GM21786 (cell line): Measurements from ENCODE around the gene KLHL6.
A peak's percentile ranks its signal among the peaks of the same experiment; 100 is the strongest.

Experiments
- ATAC-seq: cut with Tn5 transposase; IDR thresholded peaks from one replicate; pipeline ENCODE4 v1.9.1; 2021; ENCODE audit not compliant: unreplicated experiment

KLHL6 gene

DNA sequence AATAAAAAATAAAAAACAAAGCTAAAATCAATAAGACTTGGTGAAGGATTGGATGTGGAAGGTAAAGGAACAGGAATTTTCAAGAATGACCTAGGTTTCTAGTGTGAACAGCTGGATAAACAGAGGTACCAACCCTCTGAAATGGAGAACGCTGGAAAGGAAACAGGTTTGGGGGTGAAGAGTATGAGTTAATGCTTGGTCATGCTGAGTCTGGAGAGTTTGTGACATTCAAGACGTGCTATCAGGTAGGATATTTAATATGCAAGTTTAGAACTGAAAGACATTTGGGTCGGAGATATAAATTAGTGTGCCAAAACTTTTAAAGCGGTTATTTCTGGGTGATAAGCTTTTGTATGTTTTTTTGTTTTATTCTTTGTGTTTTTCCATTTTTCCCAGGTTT, 11.4 kb upstream of the KLHL6 start:
- ATAC-seq: no peak

GRCh38 chr3:183564046-183564445, 8.5 kb upstream of the KLHL6 start:
- ATAC-seq: no peak

DNA sequence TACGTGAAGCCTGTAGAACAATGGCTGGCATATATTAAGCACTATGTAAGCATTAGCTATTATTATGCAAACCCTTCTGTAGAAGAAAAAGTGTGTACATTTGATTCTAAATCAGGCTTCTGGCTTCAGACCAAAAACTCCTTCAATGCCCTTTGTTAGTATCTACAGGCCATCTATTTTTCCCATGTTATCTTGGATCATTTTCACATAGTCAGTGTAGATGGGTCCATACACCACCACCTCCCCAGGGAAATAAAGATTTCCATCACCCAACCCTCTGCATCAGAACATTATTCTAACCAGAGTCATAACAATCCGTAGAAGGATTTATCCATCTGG, 8.0 kb upstream of the KLHL6 start:
- ATAC-seq: no peak

DNA sequence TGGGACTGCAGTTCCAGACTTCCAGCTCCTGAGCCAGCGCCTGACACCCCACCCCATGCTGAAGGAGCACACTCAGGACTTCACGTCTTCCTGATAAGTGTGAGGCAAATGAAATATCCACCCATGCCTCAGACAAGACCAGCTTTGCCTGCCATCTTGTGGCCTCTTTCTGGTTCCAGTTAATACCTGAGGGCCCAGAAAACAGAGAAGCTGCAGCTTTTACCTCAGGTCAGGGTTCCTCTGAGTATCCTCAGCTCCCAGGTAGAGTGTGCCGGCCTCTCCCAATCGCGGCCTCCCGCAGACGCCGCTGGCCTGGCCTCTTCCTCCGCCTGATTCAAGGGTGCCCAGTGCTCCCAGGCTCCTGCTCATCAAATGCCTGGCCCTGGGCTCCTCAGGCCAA, 5.1 kb upstream of the KLHL6 start:
- no peak for ATAC-seq

GRCh38 chr3:183558495-183558894, 3.0 kb upstream of the KLHL6 start:
- ATAC-seq: no peak

GRCh38 chr3:183556722-183557121, 1.2 kb upstream of the KLHL6 start:
- no peak for ATAC-seq

DNA sequence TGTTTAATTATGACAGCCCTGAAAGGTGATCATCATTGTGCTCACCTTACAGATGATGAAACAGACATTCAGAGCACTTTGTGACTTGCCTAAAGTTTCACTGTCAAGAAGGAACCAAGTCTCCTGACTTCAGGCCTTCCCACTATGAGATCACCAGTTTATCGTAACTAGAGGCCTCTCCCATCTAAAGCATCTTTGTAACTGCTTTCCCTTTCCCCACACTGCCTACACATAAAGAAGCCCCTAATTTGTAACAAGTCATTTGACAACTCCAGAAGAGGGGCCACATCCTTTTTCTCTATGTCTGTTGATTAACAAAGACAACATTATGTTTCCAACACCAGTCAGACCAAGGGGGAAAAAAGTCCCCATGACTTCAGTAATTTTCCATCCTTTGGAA, 1.1 kb downstream of the KLHL6 start:
- ATAC-seq: peak; percentile 36

DNA sequence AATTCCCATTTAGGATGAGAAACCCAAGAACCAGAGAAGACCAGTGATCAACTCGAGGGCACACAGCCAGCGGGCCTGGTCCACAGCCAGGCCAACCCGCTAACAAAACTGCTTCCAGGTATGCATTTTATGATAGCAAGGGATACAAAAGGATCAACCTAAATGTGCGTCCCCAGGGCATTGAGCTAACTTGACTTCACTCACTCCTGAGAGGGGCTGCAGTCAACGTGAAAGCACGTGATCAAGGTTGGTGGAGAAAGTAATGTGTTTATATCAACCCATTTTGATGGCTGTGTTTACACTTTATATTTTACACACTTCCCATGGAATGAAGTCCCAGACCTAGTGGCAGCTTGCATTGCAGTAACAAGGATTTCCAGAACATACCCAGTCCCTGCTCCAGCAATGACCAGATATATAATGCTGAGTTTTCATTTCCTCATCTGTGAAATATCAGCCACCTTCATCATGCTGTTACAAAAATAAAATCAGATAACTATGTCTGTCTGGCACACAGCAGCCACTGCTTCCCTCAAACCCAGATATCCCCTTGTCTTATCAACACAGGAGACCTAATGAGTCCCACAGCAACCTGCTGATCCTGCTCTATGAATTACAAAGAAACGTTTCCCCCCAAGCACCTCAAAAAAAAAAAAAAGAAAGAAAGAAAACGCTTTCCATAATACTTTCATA, 2.0 kb downstream of the KLHL6 start:
- ATAC-seq: no peak

DNA sequence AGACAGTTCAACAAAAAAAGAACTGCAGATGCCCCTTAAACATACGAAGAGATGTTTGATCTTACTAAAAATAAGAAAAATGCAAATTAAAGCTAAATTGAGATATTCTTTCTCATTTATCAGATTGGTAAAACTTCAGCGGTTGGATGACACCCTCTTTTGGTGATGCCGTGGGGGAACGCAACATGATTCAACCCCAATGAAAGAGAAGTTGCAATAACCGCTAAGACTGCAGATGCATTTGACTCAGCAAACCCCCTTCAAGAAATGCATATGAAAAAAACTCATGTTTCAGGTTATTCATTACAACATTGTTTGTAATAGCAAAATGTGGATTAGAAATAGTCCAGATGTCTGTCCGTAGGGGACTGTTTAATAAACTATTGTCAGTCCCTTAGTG, 3.6 kb downstream of the KLHL6 start:
- no peak for ATAC-seq

GRCh38 chr3:183548262-183548769, 7.2 kb downstream of the KLHL6 start:
- no peak for ATAC-seq

GRCh38 chr3:183546625-183547024, 8.9 kb downstream of the KLHL6 start:
- no peak for ATAC-seq

GRCh38 chr3:183545708-183546107, 9.8 kb downstream of the KLHL6 start:
- ATAC-seq: no peak

DNA sequence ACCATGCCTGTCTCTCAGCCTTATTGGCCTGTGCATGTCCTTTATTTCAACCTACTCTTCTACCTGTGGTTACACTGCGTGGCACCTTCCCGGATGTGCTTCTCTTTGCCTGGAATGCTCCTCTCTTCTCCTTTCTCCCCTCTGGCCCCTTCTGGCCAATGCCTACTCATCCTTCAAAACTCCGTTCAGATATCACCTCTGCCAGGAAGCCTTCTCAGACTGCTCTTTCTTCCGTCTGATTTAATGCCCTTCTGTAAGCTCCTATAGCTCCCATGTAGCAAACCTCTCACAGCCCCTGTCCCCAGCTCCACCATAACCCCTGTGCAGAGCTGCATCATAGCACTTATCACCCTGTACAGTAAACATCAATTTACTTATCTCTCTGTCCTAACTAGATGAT, 13.2 kb downstream of the KLHL6 start:
- no peak for ATAC-seq

DNA sequence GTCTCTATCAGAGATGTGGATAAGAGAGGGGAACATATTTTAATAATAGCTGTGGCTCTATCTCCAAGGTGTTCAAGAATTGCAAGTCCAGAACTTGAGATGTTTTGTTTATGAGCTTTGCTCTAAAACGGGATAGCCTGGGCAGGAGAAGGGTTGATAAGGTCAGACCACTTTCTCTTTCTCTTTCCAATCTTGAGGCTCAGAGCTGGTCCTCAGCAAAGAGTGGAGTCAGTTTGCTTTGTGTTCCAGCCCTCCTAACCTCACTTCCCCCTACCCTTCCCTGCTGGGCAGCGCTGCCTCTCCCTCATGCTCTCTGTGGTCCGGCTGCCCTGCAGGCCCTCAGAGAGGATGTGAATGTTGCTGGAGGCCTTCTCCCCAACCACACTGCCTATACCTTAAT, 13.8 kb downstream of the KLHL6 start:
- peak; percentile 50 for ATAC-seq

GRCh38 chr3:183541235-183541655, 14.3 kb downstream of the KLHL6 start:
- no peak for ATAC-seq

DNA sequence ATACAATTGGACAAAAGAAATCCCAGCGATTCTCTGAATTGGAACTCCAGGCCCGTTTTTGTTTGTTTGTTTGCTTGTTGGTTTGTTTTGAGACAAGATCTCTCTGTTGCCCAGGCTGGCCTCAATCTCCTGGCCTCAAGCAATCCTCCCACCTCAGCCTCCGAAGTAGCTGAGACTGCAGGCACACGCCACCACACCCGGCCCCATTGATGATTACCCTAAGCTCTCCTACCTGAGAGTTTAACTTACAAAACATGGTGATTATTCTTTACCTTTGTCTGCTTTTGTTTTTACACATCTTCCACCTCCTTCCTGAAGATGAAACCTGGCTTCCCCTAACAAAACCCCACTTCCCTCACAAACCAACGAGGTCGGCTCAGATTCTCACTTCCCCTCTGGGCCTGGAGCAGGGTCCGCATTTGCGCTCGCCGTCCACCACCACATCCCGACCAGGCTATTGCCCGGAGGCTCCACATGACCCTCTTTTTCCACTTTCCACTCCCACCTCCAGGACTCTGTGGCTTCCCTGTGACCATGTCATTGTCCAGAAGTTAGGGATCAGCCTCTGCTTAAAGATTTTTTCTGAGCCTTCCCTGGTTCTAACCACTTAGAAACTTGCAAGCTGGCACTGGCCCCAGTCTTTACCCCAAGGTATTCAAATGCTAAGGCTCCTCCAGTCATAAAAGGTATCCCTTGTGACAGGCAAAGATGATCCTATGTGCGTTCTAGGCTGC, 14.8 kb downstream of the KLHL6 start:
- peak; percentile 40 for ATAC-seq

DNA sequence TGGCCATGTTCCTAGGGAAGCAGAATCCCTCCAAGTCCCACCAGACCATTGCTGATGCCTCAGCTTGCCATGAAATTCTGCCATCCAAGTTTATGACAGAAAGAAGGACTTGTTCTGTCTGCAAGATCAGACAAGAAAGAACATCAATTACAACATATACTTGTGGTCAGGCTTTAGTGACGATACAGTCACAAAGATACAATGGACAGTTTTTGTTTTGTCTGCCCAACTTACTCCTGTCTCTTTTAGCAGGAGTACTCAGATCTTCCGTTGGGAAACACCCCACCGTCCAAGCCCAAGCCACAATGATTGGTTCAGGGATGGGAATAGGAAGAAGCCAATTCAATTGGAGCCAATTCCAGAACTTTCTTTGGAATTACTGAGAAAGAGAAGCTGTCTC, 15.7 kb downstream of the KLHL6 start:
- no peak for ATAC-seq

- ATAC-seq: no peak
Measured at GRCh38 chr3:183538486-183538885, 17.0 kb downstream of the KLHL6 start.

DNA sequence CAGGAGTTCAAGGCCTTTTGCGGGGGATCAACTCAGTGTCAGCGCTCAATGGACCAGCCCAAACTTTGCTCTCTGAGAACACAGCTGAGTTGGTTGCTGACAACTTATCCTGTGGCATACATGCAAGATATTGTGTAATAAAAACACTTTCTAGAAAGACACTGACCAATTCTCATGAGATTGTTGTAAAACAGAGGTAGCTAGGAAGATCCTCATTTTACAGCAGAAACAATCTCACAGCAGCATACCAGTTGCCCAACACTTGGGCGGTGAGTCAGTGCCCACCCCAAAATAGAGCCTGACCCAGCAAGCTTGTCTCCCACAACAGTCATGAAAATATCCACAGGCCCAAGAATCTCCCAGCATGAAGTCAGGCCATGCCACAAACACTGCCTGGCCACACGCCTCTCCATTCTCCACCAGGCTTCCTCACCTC, 18.2 kb downstream of the KLHL6 start:
- ATAC-seq: no peak

DNA sequence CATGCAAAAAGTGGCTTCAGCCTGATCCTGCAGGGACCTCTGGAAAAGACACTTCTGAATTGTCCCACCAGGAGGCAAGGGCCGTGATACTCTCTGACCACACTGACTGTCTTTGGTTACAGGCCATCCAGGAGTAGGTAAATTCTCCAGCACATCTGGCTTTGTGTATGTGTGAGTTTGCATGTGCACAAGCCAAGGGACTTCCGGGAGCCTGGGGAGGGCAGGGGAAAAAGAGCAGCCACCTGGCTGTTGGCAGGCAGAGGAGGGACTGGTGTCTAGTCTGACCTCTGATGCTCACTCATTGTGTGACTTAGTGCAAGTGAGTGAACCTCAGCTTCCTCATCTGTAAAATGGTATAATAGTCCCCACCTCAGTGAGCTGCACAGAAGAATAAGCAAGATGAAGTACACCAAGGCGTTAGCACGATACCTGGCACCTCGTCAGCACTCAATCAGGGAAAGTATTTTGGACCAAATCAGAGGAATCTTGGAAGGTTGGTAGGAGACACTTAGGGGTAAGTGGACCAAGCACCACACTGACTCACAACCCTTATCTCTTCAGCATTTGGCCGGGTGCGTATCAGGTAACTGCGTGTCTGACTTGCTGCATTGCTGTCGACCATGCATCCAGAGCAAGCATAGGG, 19.1 kb downstream of the KLHL6 start:
- peak; percentile 45 for ATAC-seq

GRCh38 chr3:183534249-183534648, 21.3 kb downstream of the KLHL6 start:
- ATAC-seq: no peak
